HCT116 (cell line): ENCODE data around the gene TRIM39. TPM values are rescaled to one million over a fixed set of nuclear protein-coding genes. Genes with fewer than 3 reads are reported as not detected.

ENCODE experiments used
- ATAC-seq: fragments of 200-7000 bp; cut with Tn5 transposase; 2 replicates; pipeline ENCODE4 v1.9.1; 2020; ENCODE audit warnings: mild to moderate bottlenecking, moderate library complexity
- BruUV-seq: library from RNA; stranded (reverse); fragments of 400-500 nt; replicated peaks from 2 replicates; lab custom pipeline; 2021; lab: Mats Ljungman, UMichigan
- CTCF ChIA-PET: fragments of 300-600 bp; sonication (Branson Sonifier 250); formaldehyde crosslinking; loops from one replicate; lab custom pipeline; 2021; ENCODE audit warnings: antibody characterized with exemption; lab: Charles Lee
- POLR2A ChIA-PET: fragments of 300-600, 350-600 bp; sonication (Branson Sonifier 250); formaldehyde crosslinking; loops from one replicate; lab custom pipeline; 2021; ENCODE audit warnings: antibody characterized with exemption; lab: Charles Lee
- RAD21 ChIA-PET, 2 experiments: fragments of 300-600 bp; sonication (Branson Sonifier 250); formaldehyde crosslinking; loops; one replicate each; lab custom pipeline; 2023; ENCODE audit warnings: low total read pairs in 2 of 2; ENCODE audit not compliant: uncharacterized antibody in 2 of 2, unreplicated experiment in 2 of 2, low non-redundant PET in 1 of 2; lab: Charles Lee
- DNase-seq: peaks from one replicate; pipeline ENCODE4 v3.0.0-alpha.2; 2010; ENCODE audit warnings: low read depth, low spot score
- H2AFZ ChIP-seq: fragments of 200-600 bp; shearing (Covaris generic), sonication (generic); 2 replicates; pipeline ENCODE4 v1.6.1; 2017; ENCODE audit warnings: low read depth, mixed run types, mixed read lengths, antibody characterized with exemption, low read length; ENCODE audit not compliant: poor library complexity, severe bottlenecking
- H3K27ac ChIP-seq: 2 replicates; pipeline ENCODE4 v1.5.1; 2012; ENCODE audit warnings: low read depth, low read length
- H3K27me3 ChIP-seq: fragments of 200-600 bp; sonication (generic); 2 replicates; pipeline ENCODE4 v1.6.1; 2016; ENCODE audit warnings: mixed run types, low read length, mixed read lengths; ENCODE audit not compliant: insufficient read depth
- H3K36me3 ChIP-seq, 2 experiments: fragments of 200-500 bp in 1 of 2; fragments of 200-600 bp in 1 of 2; sonication (Bioruptor generic) in 1 of 2; sonication (generic) in 1 of 2; 2 replicates each; pipeline versions ENCODE4 v1.5.1 to v1.6.1; 2014 to 2016; ENCODE audit warnings: low read length in 2 of 2, inconsistent platforms in 1 of 2, mixed read lengths in 1 of 2, mixed run types in 1 of 2; ENCODE audit not compliant: insufficient read depth in 2 of 2, control insufficient read depth in 1 of 2
- H3K4me1 ChIP-seq, 2 experiments: fragments of 200-600 bp in 1 of 2; sonication (generic) in 1 of 2; 2 replicates each; pipeline versions ENCODE4 v1.5.1 to v1.6.1; 2012 to 2017; ENCODE audit warnings: low read length in 2 of 2, inconsistent platforms in 1 of 2, mild to moderate bottlenecking in 1 of 2, mixed read lengths in 1 of 2, mixed run types in 1 of 2, moderate library complexity in 1 of 2; ENCODE audit not compliant: insufficient read depth in 2 of 2, control insufficient read depth in 1 of 2
- H3K4me2 ChIP-seq: fragments of 200-600 bp; sonication (generic); 2 replicates; pipeline ENCODE4 v1.6.1; 2017; ENCODE audit warnings: mixed run types, low read length, mixed read lengths
- H3K4me3 ChIP-seq, 2 experiments: fragments of 200-600 bp in 1 of 2; sonication (generic) in 1 of 2; replicated peaks in 1 of 2; 2 replicates each; pipeline ENCODE4 v1.5.1; 2011 to 2016; ENCODE audit warnings: low read length in 2 of 2, control low read depth in 1 of 2, low read depth in 1 of 2, mild to moderate bottlenecking in 1 of 2, mixed read lengths in 1 of 2, mixed run types in 1 of 2
- H3K79me2 ChIP-seq: fragments of 200-600 bp; sonication (generic); 2 replicates; pipeline ENCODE4 v1.6.1; 2017; ENCODE audit warnings: mild to moderate bottlenecking, mixed run types, low read length, moderate library complexity, mixed read lengths; ENCODE audit not compliant: insufficient read depth
- H3K9ac ChIP-seq: fragments of 200-600 bp; sonication (generic); 2 replicates; pipeline ENCODE4 v1.6.1; 2016; ENCODE audit warnings: low read length, mixed read lengths
- H3K9me2 ChIP-seq: fragments of 200-600 bp; sonication (generic), shearing (Covaris generic); 2 replicates; pipeline ENCODE4 v1.6.1; 2017; ENCODE audit warnings: mixed run types, mild to moderate bottlenecking, moderate library complexity; ENCODE audit not compliant: insufficient read depth
- H3K9me3 ChIP-seq, 2 experiments: fragments of 200-500 bp in 1 of 2; fragments of 200-600 bp in 1 of 2; sonication (Bioruptor generic) in 1 of 2; sonication (generic) in 1 of 2; 2 replicates each; pipeline ENCODE4 v1.6.1; 2014 to 2017; ENCODE audit warnings: low read length in 2 of 2, mixed read lengths in 2 of 2, inconsistent platforms in 1 of 2, low read depth in 1 of 2, mild to moderate bottlenecking in 1 of 2, mixed run types in 1 of 2, moderate library complexity in 1 of 2; ENCODE audit not compliant: control insufficient read depth in 1 of 2, insufficient read depth in 1 of 2
- H4K20me1 ChIP-seq: fragments of 200-600 bp; sonication (generic), shearing (Covaris generic); 2 replicates; pipeline ENCODE4 v1.6.1; 2017; ENCODE audit warnings: mixed run types, mild to moderate bottlenecking, moderate library complexity; ENCODE audit not compliant: insufficient read depth
- CBX3 ChIP-seq: IDR thresholded peaks from 2 replicates; pipeline ENCODE4 v1.6.1; 2012; ENCODE audit warnings: low read depth
- CEBPB ChIP-seq: IDR thresholded peaks from 2 replicates; pipeline ENCODE4 v1.6.1; 2012; ENCODE audit warnings: low read depth
- ELF1 ChIP-seq: IDR thresholded peaks from 2 replicates; pipeline ENCODE4 v1.6.1; 2012; ENCODE audit warnings: low read depth, borderline replicate concordance
- EZH2 ChIP-seq: fragments of 200-600 bp; sonication (generic); IDR thresholded peaks from 2 replicates; pipeline ENCODE4 v1.6.1; 2017; ENCODE audit warnings: antibody characterized with exemption, mixed run types
- EZH2phosphoT487 ChIP-seq: fragments of 200-600 bp; IDR thresholded peaks from 2 replicates; pipeline ENCODE4 v1.6.1; 2018; ENCODE audit warnings: antibody characterized with exemption, borderline replicate concordance
- JUND ChIP-seq: IDR thresholded peaks from 2 replicates; pipeline ENCODE4 v1.6.1; 2012
- POLR2A ChIP-seq: IDR thresholded peaks from 2 replicates; pipeline ENCODE4 v1.7.0; 2011; ENCODE audit warnings: borderline replicate concordance; ENCODE audit not compliant: insufficient read depth, insufficient read length; ENCODE audit errors: extremely low read depth
- RAD21 ChIP-seq: IDR thresholded peaks from 2 replicates; pipeline ENCODE4 v1.6.1; 2012; ENCODE audit warnings: low read depth, mild to moderate bottlenecking
- SP1 ChIP-seq: IDR thresholded peaks from 2 replicates; pipeline ENCODE4 v1.6.1; 2012; ENCODE audit warnings: low read depth
- SRF ChIP-seq: IDR thresholded peaks from 2 replicates; pipeline ENCODE4 v1.6.1; 2012; ENCODE audit warnings: low read depth
- TCF7L2 ChIP-seq: IDR thresholded peaks from 2 replicates; pipeline ENCODE4 v1.7.0; 2011; ENCODE audit warnings: borderline replicate concordance, inconsistent platforms; ENCODE audit not compliant: insufficient read depth, insufficient read length; ENCODE audit errors: extremely low read depth
- YY1 ChIP-seq: IDR thresholded peaks from 2 replicates; pipeline ENCODE4 v1.6.1; 2011; ENCODE audit warnings: low read length, low read depth, moderate library complexity, mild to moderate bottlenecking; ENCODE audit not compliant: insufficient replicate concordance; ENCODE audit errors: extremely low read depth
- ZNF274 ChIP-seq: fragments of 200-500 bp; sonication (Bioruptor generic); IDR thresholded peaks from 2 replicates; pipeline ENCODE4 v1.6.1; 2014; ENCODE audit warnings: mild to moderate bottlenecking, low read depth, low read length, inconsistent platforms
- intact Hi-C: fragments of 100-400 bp; cut with micrococcal nuclease; formaldehyde crosslinking; loops from 2 replicates; pipeline ENCODE4 v1.10.0; 2022
- total RNA-seq: library from RNA; stranded (reverse); gene quantifications from one replicate; pipeline ENCODE4 v1.2.1, GENCODE V29; 2021; ENCODE audit not compliant: unreplicated experiment
- TF ChIP-seq, protein P1 (sequence below): IDR thresholded peaks from 2 replicates; pipeline ENCODE4 v1.6.1; 2011; ENCODE audit warnings: mild to moderate bottlenecking, low read length, moderate library complexity; ENCODE audit not compliant: insufficient replicate concordance; ENCODE audit errors: extremely low read depth
- TF ChIP-seq, protein P2 (sequence below), 3 experiments: fragments of 200-600 bp in 1 of 3; sonication (generic) in 1 of 3; IDR thresholded peaks in 2 of 3; conservative IDR thresholded peaks in 1 of 3; 2 replicates each; pipeline ENCODE4 v1.5.1; 2012 to 2017; ENCODE audit warnings: low read depth in 2 of 3, low read length in 2 of 3, antibody characterized with exemption in 1 of 3, borderline replicate concordance in 1 of 3, control low read depth in 1 of 3, mild to moderate bottlenecking in 1 of 3, mixed read lengths in 1 of 3, mixed run types in 1 of 3, moderate library complexity in 1 of 3; ENCODE audit not compliant: insufficient read depth in 1 of 3

Gene TRIM39
- total RNA-seq, 1 experiment from 2014 or later: 11.2 TPM

DNA sequence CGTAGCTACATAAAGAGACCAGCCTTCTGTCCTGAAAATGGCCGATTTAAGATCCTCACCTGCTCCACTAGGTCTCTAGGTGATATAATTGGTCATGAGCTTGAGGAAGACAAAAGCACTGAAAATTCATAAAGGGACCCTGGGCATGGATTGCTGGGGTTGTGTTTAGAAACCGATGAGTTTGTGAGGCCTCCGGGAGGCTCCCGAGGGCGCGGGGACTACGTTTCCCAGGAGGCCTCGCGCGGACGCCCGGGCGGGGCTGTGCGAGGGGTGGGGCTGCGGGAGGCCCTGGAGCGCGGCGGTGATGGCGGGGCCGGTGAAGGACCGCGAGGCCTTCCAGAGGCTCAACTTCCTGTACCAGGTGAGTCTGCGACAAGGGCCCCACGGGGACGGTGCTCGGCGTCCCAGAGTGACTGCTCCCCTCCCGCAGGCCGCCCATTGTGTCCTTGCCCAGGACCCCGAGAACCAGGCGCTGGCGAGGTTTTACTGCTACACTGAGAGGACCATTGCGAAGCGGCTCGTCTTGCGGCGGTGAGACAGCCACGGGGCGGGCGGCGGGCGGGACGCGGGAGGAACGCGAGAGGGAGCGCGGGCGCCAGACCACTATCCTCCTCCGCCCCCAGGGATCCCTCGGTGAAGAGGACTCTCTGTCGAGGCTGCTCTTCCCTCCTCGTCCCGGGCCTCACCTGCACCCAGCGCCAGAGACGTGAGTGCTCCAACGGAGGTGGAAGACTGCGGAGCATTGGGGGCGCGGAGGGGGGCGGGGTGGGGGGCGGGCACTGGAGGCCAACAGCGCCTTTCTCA lies 18.3 kb downstream of the TRIM39 start, which contains the start of gene RPP21 (continued):
- TF ChIP-seq SP1 (peak; percentile 33), ZNF274 (no peak), TCF7L2 (no peak)

DNA sequence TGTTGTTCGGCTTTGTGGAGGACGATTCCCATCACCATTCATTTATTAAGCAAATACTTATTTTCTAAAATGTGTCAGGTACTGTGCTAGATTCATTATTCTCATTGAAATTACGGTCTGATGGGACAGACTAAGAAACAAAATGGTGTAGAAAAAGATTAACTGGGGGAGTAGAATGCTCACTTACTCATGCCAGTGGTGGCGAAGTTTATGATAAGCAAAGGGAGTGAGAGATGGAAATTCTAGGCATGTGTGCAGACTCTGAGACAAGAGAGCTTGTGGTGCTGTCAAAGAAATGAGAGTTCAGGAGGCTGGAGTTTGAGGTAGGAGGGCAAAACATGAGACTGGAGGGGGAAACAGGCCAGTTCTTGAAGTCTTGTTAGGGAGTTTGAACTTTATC lies 19.1 kb downstream of the TRIM39 start:
- Histone ChIP-seq H4K20me1 (no peaks in the 10 kb centered on the region), H2AFZ (no peak overlapping the region), H3K27me3 (no peaks in the 10 kb centered on the region), H3K4me2 (peak overlapping the region; percentile 86), H3K9ac (peak overlapping the region; percentile 92), H3K9me3 (no peaks in the 10 kb centered on the region)
- ChIA-PET CTCF (no interaction called here), POLR2A (no interaction called here)
- ATAC-seq: no peak
- intact Hi-C loops: no loop called here
- TF ChIP-seq YY1 (no peak), EZH2 (no peak), JUND (no peak)
- TF ChIP-seq, all 23 proteins: peak for 0
- H3K9me2 ChIP-seq: no peaks in the 10 kb centered on the region
- H3K4me3 ChIP-seq: peak overlapping the region; percentile 81 to 86
- H3K4me1 ChIP-seq: peaks cover 3 to 16% of the 10 kb centered on the region in 2 experiments; a peak in 2 of 4 replicates
- H3K36me3 ChIP-seq: peaks cover 7 to 12% of the 10 kb centered on the region in 2 experiments; a peak in 2 of 4 replicates
- H3K27ac ChIP-seq: no peak overlapping the region
- TSS peak; percentile 82 for BruUV-seq
- RAD21 ChIA-PET: no interaction called here
- DNase-seq: no peak
- H3K79me2 ChIP-seq: peaks cover 10% of the 10 kb centered on the region

DNA sequence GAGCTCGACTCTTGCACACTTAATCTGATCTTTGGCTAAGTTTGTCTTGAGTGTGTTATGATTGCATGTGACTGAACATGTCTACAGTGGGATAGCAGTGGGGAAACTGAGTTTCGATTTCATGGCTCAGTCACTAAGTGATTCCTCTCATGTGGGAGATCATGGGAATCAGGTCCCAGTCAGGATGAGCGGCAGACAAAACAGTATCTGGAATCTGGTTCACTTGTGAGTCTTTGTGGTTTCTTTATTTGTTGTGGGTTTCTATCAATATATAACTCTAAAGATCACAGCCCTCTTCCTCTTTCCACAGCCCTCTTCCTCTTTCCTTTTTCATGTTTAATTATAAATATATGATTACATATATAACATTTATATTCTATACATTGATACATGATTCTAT lies 22.2 kb downstream of the TRIM39 start:
- intact Hi-C loops: no loop called here
- no peaks in the 10 kb centered on the region for H4K20me1 ChIP-seq
- no peak overlapping the region for H3K4me2 ChIP-seq
- ChIA-PET CTCF (no interaction called here), POLR2A (no interaction called here), RAD21 (no interaction called here)
- DNase-seq: no peak
- no peaks in the 10 kb centered on the region for H3K9me3 ChIP-seq
- no TSS peak for BruUV-seq
- no peaks in the 10 kb centered on the region for H3K27me3 ChIP-seq
- H3K79me2 ChIP-seq: peaks cover 10% of the 10 kb centered on the region
- no peak for ATAC-seq
- H3K9me2 ChIP-seq: no peaks in the 10 kb centered on the region
- no peak overlapping the region for H3K4me3 ChIP-seq
- no peak overlapping the region for H2AFZ ChIP-seq
- no peak overlapping the region for H3K9ac ChIP-seq
- H3K27ac ChIP-seq: no peak overlapping the region
- H3K4me1 ChIP-seq: peaks cover 3 to 16% of the 10 kb centered on the region in 2 experiments; a peak in 2 of 4 replicates
- peaks cover 3 to 6% of the 10 kb centered on the region in 2 experiments; a peak in 2 of 4 replicates for H3K36me3 ChIP-seq
- TF ChIP-seq CBX3: no peak
- TF ChIP-seq, protein P1, sequence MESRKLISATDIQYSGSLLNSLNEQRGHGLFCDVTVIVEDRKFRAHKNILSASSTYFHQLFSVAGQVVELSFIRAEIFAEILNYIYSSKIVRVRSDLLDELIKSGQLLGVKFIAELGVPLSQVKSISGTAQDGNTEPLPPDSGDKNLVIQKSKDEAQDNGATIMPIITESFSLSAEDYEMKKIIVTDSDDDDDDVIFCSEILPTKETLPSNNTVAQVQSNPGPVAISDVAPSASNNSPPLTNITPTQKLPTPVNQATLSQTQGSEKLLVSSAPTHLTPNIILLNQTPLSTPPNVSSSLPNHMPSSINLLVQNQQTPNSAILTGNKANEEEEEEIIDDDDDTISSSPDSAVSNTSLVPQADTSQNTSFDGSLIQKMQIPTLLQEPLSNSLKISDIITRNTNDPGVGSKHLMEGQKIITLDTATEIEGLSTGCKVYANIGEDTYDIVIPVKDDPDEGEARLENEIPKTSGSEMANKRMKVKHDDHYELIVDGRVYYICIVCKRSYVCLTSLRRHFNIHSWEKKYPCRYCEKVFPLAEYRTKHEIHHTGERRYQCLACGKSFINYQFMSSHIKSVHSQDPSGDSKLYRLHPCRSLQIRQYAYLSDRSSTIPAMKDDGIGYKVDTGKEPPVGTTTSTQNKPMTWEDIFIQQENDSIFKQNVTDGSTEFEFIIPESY: no peak
- TF ChIP-seq RAD21: no peak
- TF ChIP-seq SRF: no peak
- TF ChIP-seq ZNF274: no peak
- no peak for TF ChIP-seq ELF1
- no peak for TF ChIP-seq CEBPB
- no peak for TF ChIP-seq EZH2phosphoT487
- TF ChIP-seq POLR2A: no peak
- TF ChIP-seq, protein P2, sequence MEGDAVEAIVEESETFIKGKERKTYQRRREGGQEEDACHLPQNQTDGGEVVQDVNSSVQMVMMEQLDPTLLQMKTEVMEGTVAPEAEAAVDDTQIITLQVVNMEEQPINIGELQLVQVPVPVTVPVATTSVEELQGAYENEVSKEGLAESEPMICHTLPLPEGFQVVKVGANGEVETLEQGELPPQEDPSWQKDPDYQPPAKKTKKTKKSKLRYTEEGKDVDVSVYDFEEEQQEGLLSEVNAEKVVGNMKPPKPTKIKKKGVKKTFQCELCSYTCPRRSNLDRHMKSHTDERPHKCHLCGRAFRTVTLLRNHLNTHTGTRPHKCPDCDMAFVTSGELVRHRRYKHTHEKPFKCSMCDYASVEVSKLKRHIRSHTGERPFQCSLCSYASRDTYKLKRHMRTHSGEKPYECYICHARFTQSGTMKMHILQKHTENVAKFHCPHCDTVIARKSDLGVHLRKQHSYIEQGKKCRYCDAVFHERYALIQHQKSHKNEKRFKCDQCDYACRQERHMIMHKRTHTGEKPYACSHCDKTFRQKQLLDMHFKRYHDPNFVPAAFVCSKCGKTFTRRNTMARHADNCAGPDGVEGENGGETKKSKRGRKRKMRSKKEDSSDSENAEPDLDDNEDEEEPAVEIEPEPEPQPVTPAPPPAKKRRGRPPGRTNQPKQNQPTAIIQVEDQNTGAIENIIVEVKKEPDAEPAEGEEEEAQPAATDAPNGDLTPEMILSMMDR (IDR thresholded peaks at IDR 0.05 in 2 of 3, conservative IDR thresholded peaks at IDR 0.05 in 1 of 3; ENCODE audit: borderline replicate concordance in 1 of 3, insufficient read depth in 1 of 3, low read depth in 2 of 3, low read length in 2 of 3): no peak
